ENCODE results near the gene ERGIC1. TPM values are rescaled to one million over a fixed set of nuclear protein-coding genes. Genes with fewer than 3 reads are reported as not detected.

ERGIC1 gene
- polyA plus RNA-seq, 1 experiment = 137 TPM

DNA sequence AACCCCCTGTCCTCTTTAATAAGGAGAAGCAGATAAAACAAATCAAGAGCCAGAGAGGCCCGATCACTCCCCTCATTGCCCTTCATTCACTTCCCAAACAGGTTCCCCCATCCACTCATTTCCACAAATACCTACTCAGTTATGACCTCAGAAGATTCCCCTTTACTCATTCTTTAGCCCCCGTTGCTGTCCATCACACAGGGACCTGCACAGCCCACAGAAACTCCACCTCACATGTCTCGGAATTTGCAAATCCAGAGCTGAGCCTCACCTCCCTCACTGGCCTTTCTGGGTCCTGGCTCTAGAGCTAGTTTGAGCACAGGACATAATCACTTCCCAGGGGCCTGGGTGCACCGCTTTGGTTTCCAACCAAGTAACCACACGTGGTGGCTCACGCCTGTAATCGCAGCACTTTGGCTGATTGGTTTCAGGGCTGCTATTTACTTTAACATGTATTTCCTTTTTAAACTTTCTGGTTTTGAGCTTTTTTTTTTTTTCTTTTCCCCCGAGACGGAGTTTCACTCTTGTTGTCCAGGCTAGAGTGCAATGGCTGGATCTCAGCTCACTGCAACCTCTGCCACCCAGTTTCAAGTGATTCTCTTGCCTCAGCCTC lies 167.3 kb downstream of the ERGIC1 start:
- CTCF ChIA-PET = no interaction called here
- no peaks in the 10 kb centered on the region for H3K27me3 ChIP-seq (ENCODE audit: control insufficient read depth, insufficient read depth, low read length)
- no peak overlapping the region for H3K27ac ChIP-seq (ENCODE audit: low read depth, low read length)
- no peaks in the 10 kb centered on the region for H3K9me3 ChIP-seq (ENCODE audit: control insufficient read depth, insufficient read depth, low read length)
- POLR2A ChIA-PET = interaction anchor here (0.7 kb wide), 1 partner anchor 38 kb away, joined by 4 read pairs; no protein-coding TSS in a partner anchor
- TF ChIP-seq CTCF (IDR thresholded peaks at IDR 0.05; ENCODE audit: low read depth, low read length) = no peak
- H3K4me3 ChIP-seq (ENCODE audit: low read depth, low read length) = no peak overlapping the region
- no peak for DNase-seq (ENCODE audit: low read depth, low spot score)

Small RNAs within 50 kb of the gene (small RNA-seq; reads per million reads assigned to genes)
- not detected for gene AC022217.4 (ENCODE audit: insufficient read length, low read depth)

Other genes with a start within 250 kb of the ERGIC1 start
- gene NEURL1B, start 193.0 kb upstream of the ERGIC1 start, polyA plus RNA-seq (2011; rRNA removed) = 1.8 and 2.0 TPM in 2 replicates
- gene DUSP1, start 63.1 kb upstream of the ERGIC1 start, polyA plus RNA-seq (2011; rRNA removed) = 98.8 and 147 TPM in 2 replicates
- gene RPL26L1, start 125.2 kb downstream of the ERGIC1 start, polyA plus RNA-seq (2011; rRNA removed) = 83.5 and 88.2 TPM in 2 replicates
- gene ATP6V0E1, start 149.5 kb downstream of the ERGIC1 start, polyA plus RNA-seq (2011; rRNA removed) = 583 and 610 TPM in 2 replicates
- gene CREBRF, start 222.1 kb downstream of the ERGIC1 start, polyA plus RNA-seq (2011; rRNA removed) = 15.6 and 20.4 TPM in 2 replicates

All from AG04450 (cell line).